Osteoblast (primary cell): ENCODE measurements around the gene FXYD4. TPM values are rescaled to one million over a fixed set of nuclear protein-coding genes. Genes with fewer than 3 reads are reported as not detected.

Experiments
- DNase-seq: peaks from one replicate; pipeline ENCODE4 v3.0.0; 2011; ENCODE audit warnings: low spot score, mixed read lengths; ENCODE audit not compliant: insufficient read length; ENCODE audit errors: missing footprints
- H2AFZ ChIP-seq: 2 replicates; pipeline ENCODE4 v1.6.0; 2011; ENCODE audit warnings: mild to moderate bottlenecking, low read length
- H3K27ac ChIP-seq: 2 replicates; pipeline ENCODE4 v1.5.1; 2011; ENCODE audit warnings: mild to moderate bottlenecking, low read depth, low read length, moderate library complexity
- H3K27me3 ChIP-seq: 2 replicates; pipeline ENCODE4 v1.6.0; 2012; ENCODE audit warnings: mild to moderate bottlenecking, control low read depth, inconsistent platforms, low read length, moderate library complexity; ENCODE audit not compliant: insufficient read depth
- H3K36me3 ChIP-seq: 2 replicates; pipeline ENCODE4 v1.5.1; 2011; ENCODE audit warnings: mild to moderate bottlenecking, low read length, control low read depth, moderate library complexity; ENCODE audit not compliant: insufficient read depth
- H3K4me1 ChIP-seq: 2 replicates; pipeline ENCODE4 v1.5.1; 2011; ENCODE audit warnings: mild to moderate bottlenecking, low read length, control low read depth, moderate library complexity; ENCODE audit not compliant: insufficient read depth
- H3K4me2 ChIP-seq: 2 replicates; pipeline ENCODE4 v1.6.0; 2011; ENCODE audit warnings: mild to moderate bottlenecking, low read length; ENCODE audit not compliant: insufficient read depth
- H3K4me3 ChIP-seq: fragments of 200-600 bp; sonication (generic); 3 replicates; pipeline ENCODE4 v1.5.1; 2012; ENCODE audit warnings: mild to moderate bottlenecking, low read length, inconsistent platforms; ENCODE audit not compliant: insufficient read depth
- H3K79me2 ChIP-seq: 2 replicates; pipeline ENCODE4 v1.6.0; 2012; ENCODE audit warnings: mild to moderate bottlenecking, low read length, control low read depth, inconsistent platforms; ENCODE audit not compliant: insufficient read depth
- H3K9me3 ChIP-seq: 2 replicates; pipeline ENCODE4 v1.5.1; 2011; ENCODE audit warnings: low read depth, low read length, control low read depth
- H4K20me1 ChIP-seq: 2 replicates; pipeline ENCODE4 v1.6.0; 2012; ENCODE audit warnings: mild to moderate bottlenecking, low read length, control low read depth; ENCODE audit not compliant: insufficient read depth
- total RNA-seq: library from RNA; depleted of rRNA; stranded (reverse); fragments of >200 nt; gene quantifications from 2 replicates; pipeline ENCODE4 v1.2.3, GENCODE V29; 2012
- TF ChIP-seq, protein P1 (sequence below): IDR thresholded peaks from 2 replicates; pipeline ENCODE4 v1.5.1; 2011; ENCODE audit warnings: mild to moderate bottlenecking, low read depth, low read length, moderate library complexity; ENCODE audit errors: extremely low read depth

The FXYD4 gene
- total RNA-seq, 1 donor, result not detected

DNA sequence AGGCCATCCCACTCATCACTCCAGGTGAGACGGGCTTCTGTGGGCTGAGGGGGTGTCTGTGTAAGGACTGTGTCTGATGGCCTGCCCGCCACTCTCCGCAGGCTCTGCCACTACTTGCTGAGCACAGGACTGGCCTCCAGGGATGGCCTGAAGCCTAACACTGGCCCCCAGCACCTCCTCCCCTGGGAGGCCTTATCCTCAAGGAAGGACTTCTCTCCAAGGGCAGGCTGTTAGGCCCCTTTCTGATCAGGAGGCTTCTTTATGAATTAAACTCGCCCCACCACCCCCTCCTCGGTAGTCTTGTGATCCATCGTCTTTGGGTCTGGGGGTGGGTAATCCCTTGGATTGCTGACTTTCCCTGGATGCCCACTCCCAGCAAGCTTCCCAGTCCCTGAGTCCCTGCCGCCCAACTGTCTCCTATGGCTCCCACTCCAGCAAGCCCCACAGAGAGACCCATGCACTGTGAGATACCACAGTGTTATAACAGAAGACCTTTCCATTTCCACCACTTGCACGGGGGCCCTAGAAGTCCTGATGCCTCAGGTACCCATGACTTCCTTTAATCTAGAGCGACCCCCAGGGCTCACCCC, 4.7 kb downstream of the FXYD4 start:
- no peaks in the 10 kb centered on the region for H3K4me1 ChIP-seq
- H2AFZ ChIP-seq, result no peak overlapping the region
- H3K27me3 ChIP-seq, result no peaks in the 10 kb centered on the region
- no peak overlapping the region for H3K27ac ChIP-seq
- no peaks in the 10 kb centered on the region for H3K9me3 ChIP-seq
- H4K20me1 ChIP-seq, result no peaks in the 10 kb centered on the region
- TF ChIP-seq, protein P1, sequence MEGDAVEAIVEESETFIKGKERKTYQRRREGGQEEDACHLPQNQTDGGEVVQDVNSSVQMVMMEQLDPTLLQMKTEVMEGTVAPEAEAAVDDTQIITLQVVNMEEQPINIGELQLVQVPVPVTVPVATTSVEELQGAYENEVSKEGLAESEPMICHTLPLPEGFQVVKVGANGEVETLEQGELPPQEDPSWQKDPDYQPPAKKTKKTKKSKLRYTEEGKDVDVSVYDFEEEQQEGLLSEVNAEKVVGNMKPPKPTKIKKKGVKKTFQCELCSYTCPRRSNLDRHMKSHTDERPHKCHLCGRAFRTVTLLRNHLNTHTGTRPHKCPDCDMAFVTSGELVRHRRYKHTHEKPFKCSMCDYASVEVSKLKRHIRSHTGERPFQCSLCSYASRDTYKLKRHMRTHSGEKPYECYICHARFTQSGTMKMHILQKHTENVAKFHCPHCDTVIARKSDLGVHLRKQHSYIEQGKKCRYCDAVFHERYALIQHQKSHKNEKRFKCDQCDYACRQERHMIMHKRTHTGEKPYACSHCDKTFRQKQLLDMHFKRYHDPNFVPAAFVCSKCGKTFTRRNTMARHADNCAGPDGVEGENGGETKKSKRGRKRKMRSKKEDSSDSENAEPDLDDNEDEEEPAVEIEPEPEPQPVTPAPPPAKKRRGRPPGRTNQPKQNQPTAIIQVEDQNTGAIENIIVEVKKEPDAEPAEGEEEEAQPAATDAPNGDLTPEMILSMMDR, result no peak
- no peak overlapping the region for H3K4me3 ChIP-seq
- no peaks in the 10 kb centered on the region for H3K36me3 ChIP-seq
- no peak overlapping the region for H3K4me2 ChIP-seq
- no peak for DNase-seq
- H3K79me2 ChIP-seq, result no peaks in the 10 kb centered on the region

DNA sequence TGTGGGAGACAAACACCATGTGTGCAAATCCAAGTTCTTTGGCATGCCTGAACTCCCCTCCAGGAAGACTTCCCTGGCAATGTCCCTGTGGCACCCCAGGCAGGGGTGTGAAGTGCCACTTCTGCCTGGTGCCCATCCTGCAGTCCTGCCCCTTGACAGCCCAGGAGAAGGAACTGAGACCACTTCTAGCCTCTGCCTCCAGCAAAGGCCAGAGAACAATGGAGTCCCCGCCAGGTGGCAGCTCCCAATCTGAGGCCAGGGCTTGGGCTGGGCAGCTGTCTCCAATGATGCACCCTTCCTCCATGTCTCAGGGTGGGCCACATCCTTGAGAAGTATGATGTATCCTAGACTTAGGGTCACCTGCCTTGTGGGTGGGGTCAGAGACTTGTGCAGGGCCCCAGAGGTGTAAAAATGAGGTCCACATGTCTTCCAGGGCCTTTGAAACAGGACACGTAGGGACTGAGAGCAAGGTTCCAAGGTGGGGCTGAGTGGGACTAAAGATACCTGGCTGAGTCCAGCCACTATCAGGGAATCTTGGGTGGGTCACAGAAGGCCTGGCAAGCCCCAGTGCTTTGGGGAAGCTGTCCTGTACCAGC, 5.5 kb downstream of the FXYD4 start:
- Histone ChIP-seq H3K27me3 (no peaks in the 10 kb centered on the region), H3K36me3 (no peaks in the 10 kb centered on the region), H3K79me2 (no peaks in the 10 kb centered on the region), H3K4me2 (no peak overlapping the region), H3K4me1 (no peaks in the 10 kb centered on the region), H3K9me3 (no peaks in the 10 kb centered on the region), H3K4me3 (no peak overlapping the region), H3K27ac (no peak overlapping the region), H2AFZ (no peak overlapping the region), H4K20me1 (no peaks in the 10 kb centered on the region)
- no peak for DNase-seq
- TF ChIP-seq, protein P1, result no peak

DNA sequence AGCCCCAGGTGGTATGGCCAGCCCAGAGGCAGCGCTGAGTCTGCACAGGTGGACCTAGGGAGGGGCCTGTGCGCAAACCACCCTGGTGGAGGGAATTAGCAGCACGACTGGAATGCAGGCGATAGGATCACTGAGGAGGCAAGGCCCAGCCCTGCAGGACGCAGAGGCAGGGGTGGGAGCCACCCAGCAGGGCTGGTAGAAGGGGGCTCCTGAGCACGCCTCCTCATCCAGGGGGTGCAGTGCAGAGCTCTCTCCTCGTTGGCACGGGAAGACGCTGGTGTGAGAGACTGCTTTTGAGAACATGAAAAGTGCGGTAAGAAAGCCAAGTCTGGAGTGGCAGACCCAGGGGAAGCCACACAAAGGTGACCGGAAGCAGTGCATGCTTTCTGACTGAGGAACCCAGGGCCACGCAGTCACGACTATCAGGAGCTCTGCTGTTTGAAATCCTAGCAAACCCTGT, 6.0 kb downstream of the FXYD4 start:
- no peaks in the 10 kb centered on the region for H3K9me3 ChIP-seq
- TF ChIP-seq, protein P1, result no peak
- DNase-seq, result no peak
- no peak overlapping the region for H3K27ac ChIP-seq
- no peaks in the 10 kb centered on the region for H4K20me1 ChIP-seq
- H3K4me2 ChIP-seq, result no peak overlapping the region
- H3K4me3 ChIP-seq, result no peak overlapping the region
- no peak overlapping the region for H2AFZ ChIP-seq
- no peaks in the 10 kb centered on the region for H3K27me3 ChIP-seq
- no peaks in the 10 kb centered on the region for H3K36me3 ChIP-seq
- no peaks in the 10 kb centered on the region for H3K79me2 ChIP-seq
- no peaks in the 10 kb centered on the region for H3K4me1 ChIP-seq

DNA sequence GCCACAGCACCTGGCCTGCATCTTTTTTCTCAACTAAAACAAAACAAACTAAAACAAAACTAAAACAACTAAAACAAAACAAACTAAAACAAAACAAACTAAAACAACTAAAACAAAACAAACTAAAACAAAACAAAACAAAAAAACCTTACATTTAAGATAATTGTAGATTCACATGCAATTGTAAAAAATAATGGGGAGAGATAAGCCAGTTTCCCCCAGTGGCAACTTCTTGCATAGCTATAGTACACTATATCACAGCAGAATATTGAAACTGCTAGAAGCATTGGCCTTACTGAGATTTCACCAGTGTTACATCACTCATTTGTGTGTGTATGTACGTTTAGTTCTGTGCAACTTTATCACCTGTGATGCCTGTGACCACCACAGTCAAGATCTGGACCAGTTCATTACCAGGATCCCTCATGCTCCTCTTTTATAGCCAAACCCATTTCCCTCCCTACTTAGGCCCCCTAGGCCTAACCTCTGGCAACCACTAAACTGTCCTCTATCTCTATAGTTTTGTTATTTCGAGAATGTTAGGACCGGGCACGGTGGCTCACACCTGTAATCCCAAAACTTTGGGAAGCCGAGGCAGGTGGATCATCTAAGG, 9.3 kb downstream of the FXYD4 start:
- Histone ChIP-seq H3K4me3 (no peak overlapping the region), H3K27me3 (no peaks in the 10 kb centered on the region), H3K79me2 (no peaks in the 10 kb centered on the region), H4K20me1 (peaks cover 12% of the 10 kb centered on the region), H3K9me3 (no peaks in the 10 kb centered on the region), H2AFZ (no peak overlapping the region), H3K4me2 (no peak overlapping the region), H3K36me3 (peaks cover 4% of the 10 kb centered on the region), H3K4me1 (peaks cover 6% of the 10 kb centered on the region), H3K27ac (no peak overlapping the region)
- DNase-seq, result no peak
- TF ChIP-seq, protein P1, result peak; percentile 11
